Left hindlimb (tissue), 1 donor: ENCODE measurements around the gene GPR179.

Source experiments
- DNase-seq: peaks from one replicate; pipeline ENCODE4 v3.0.0-alpha.2; 2018

Gene GPR179

GRCh38 chr17:38343608-38344419 is at the start of gene GPR179:
Gene GPR179 (minus strand): TSS chr17:38343956. CDS start chr17:38343789, 167 bp downstream.
- DNase-seq = no peak

GRCh38 chr17:38379448-38379847 is 35.7 kb upstream of the GPR179 start:
- DNase-seq = no peak

- DNase-seq = no peak
Measured at GRCh38 chr17:38369124-38369886, 25.5 kb upstream of the GPR179 start.

GRCh38 chr17:38364741-38365140 is 21.0 kb upstream of the GPR179 start:
- DNase-seq = no peak

- DNase-seq = no peak
Measured at GRCh38 chr17:38363016-38363415, 19.3 kb upstream of the GPR179 start.

- DNase-seq = no peak
Measured at GRCh38 chr17:38361694-38362465, 18.1 kb upstream of the GPR179 start.

GRCh38 chr17:38358586-38359513 is 15.1 kb upstream of the GPR179 start:
- no peak for DNase-seq

GRCh38 chr17:38357486-38358123 is 13.8 kb upstream of the GPR179 start:
- peak; percentile 67 for DNase-seq

GRCh38 chr17:38355251-38355650 is 11.5 kb upstream of the GPR179 start:
- DNase-seq = no peak

- DNase-seq = no peak
Measured at GRCh38 chr17:38354466-38354865, 10.7 kb upstream of the GPR179 start.

GRCh38 chr17:38353668-38354067 is 9.9 kb upstream of the GPR179 start:
- DNase-seq = no peak

- DNase-seq = no peak
Measured at GRCh38 chr17:38353086-38353604, 9.4 kb upstream of the GPR179 start.

- no peak for DNase-seq
Measured at GRCh38 chr17:38352245-38353085, 8.7 kb upstream of the GPR179 start.

- DNase-seq = peak; percentile 94
Measured at GRCh38 chr17:38351412-38352222, 7.9 kb upstream of the GPR179 start, which contains the start of gene SOCS7. Gene SOCS7 (plus strand): TSS chr17:38351844. CDS start chr17:38352053, 209 bp downstream.

- DNase-seq = no peak
Measured at GRCh38 chr17:38350035-38350434, 6.3 kb upstream of the GPR179 start.

GRCh38 chr17:38349097-38349730 is 5.5 kb upstream of the GPR179 start:
- peak; percentile 88 for DNase-seq

GRCh38 chr17:38345743-38346142 is 2.0 kb upstream of the GPR179 start:
- DNase-seq = no peak

GRCh38 chr17:38344420-38344745 is 627 bp upstream of the GPR179 start:
- no peak for DNase-seq
